GM20431 (cell line): ENCODE data around the gene FUT3.

Experiments
- in situ Hi-C: fragments of 300-500 bp; cut with MseI, MboI; formaldehyde crosslinking; loops from one replicate; pipeline ENCODE4 v1.15.0; 2020; ENCODE audit warnings: low sequenced_read_pairs; ENCODE audit not compliant: unreplicated experiment

The FUT3 gene

DNA sequence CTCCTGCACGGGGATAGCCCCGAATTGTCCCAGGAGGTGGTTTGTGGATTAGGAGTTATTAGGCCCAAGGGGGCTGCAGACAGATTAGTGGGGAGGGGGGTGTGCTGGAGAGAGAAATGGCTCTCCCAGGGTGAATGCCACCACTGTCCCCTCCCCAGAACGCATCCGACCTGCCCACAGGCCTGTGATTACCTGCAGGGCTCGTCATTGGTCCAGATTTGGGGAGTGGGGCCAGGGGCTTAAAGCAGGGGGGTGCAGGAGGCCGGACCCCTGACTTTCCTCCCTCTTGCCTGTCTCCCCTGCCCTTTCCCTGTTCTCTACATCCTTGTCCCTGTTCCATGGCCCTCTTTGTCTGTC lies 45.1 kb downstream of the FUT3 start:
- in situ Hi-C loops: loop anchor here (10.0 kb wide), 1 partner anchor 209 kb away; no protein-coding TSS in a partner anchor

DNA sequence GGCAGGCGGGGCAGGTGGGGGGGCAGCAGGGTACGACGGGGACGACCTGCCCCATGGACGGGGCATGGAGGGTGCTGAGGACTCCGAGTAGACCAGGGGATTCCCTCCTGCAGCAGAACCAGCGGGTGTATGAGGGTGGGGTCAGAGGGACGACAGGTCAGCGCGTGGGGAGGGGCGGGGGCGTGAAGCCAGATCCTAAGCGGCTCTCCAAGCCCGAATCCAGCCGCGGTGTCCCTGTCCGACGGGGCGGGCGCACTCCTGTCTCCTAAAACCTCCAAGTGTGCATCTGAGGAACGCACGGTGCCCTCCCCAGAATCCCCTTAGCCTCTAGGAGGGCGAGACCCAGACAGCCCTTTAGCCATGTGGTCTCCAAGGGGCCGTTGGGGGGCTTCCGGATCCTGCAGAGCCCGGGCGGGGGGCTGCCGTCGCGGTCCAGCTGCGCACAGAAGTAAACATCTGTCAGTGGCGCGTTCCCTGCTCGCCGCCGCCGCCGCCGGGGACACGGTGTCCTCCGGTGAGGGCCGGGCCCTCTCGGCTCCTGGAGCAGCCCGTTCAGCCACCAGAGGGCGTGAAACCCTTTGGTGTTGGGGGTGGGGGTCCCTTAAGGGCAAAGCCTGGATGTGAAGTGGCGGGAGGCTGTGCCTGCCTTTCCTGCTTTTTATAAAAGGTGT lies 45.7 kb downstream of the FUT3 start:
- in situ Hi-C loops: loop anchor here (10.0 kb wide), 1 partner anchor 209 kb away; no protein-coding TSS in a partner anchor

DNA sequence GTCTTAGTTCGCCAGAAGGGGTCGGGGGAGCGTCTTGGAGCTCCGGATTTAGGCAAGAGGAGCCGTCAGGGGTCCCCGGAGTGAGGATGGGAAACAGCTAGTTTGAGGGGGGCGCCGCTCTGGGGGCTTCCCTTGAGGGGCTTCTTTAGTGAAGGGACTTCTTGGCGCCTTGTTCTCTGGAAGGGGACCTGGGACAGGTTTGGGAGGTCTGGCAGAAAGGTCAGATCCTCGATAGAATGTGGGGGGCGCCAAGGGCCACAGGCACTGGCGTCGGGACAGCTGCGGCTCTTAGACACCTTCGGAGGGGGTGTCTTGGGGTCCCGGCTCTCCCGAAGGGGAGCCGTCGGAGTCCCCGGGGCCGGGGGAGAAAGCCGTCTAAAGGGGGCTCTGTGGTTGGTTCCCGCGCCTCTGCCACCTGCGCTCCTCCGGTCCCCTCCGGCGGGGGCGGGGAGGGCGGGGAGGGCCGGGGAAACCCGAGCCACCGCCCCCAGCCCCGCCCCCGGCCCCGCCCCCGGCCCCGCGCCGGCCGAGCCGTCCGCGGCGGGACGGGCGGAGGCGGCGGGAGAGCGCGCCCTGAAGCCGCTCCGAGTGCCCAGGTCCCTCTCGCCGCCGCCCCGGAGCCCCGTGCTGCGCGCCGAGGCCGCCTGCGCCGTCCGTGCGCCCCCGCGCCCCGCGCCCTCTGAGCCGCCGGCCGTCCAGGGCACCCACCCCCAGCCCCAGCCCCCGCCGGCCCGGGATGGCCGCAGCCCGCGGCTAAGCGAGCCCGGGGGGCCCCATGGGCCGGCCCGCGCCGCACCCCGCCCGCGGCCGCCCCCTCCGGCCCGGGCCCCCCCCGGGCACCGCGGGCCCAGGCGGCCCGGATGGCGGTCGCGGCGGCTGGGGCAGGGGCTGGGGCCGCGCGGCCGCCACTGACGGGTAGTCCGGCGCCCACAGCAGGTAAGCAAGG lies 46.5 kb downstream of the FUT3 start, which contains the start of gene NRTN:
Gene NRTN, plus strand, starts transcription at position 552 of the 946 bp plus-strand sequence. CDS start 19,099 bp downstream, outside the sequence.
- in situ Hi-C loops: loop anchor here (10.0 kb wide), 1 partner anchor 210 kb away; no protein-coding TSS in a partner anchor

DNA sequence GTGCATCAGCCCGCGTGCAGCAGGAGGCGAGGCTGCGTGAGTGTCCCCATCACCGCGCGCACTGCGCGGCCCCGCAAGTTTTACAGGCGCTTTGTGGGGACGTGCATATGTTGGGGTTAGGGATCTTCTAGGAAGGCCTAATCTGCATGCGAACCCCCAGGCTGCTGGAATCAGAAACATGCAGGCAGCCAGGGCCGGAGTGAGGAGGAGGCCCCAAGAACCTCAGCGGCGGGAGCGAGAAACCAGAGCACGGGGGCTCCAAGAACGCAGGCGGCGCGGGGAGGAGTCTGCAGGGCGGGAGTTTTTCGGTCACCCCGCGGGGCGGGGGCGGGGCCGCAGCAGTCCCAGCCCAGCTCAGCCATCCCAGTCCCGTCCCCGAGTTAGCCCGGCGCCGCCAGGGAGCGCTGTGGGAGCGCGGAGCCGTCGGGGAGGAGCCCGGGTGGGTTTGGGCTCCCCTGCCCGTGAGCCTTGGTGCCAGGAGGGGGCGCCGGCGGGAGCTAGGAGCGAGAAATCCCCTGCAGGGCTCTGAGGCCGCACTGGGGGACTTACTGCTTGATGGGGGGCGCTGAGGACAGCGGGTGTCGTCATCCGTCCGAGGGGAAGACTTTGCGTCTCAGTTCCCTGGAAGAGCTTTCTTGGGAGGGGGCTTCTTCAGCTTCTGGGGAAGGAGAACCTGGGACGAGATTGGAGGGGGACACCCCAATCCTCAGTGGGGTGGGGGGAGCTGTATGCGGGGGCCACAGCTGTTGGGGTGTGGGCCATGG lies 47.3 kb downstream of the FUT3 start:
- in situ Hi-C loops: loop anchor here (10.0 kb wide), 1 partner anchor 211 kb away; no protein-coding TSS in a partner anchor

DNA sequence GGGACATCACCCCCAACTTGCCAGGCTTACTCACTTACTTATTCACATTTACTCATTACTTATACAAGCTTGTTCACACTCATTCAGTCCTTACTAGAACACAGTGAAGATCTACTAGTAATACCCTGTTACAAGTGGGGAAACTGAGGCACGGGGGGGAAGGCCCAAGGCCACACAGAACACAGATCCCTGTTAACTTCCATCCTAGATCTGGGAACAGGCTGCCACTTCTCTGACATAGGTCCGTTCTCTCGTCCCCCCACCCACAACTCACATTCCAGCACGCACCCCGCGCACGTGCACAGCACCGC lies 47.9 kb downstream of the FUT3 start:
- in situ Hi-C loops: loop anchor here (10.0 kb wide), 1 partner anchor 211 kb away; no protein-coding TSS in a partner anchor

DNA sequence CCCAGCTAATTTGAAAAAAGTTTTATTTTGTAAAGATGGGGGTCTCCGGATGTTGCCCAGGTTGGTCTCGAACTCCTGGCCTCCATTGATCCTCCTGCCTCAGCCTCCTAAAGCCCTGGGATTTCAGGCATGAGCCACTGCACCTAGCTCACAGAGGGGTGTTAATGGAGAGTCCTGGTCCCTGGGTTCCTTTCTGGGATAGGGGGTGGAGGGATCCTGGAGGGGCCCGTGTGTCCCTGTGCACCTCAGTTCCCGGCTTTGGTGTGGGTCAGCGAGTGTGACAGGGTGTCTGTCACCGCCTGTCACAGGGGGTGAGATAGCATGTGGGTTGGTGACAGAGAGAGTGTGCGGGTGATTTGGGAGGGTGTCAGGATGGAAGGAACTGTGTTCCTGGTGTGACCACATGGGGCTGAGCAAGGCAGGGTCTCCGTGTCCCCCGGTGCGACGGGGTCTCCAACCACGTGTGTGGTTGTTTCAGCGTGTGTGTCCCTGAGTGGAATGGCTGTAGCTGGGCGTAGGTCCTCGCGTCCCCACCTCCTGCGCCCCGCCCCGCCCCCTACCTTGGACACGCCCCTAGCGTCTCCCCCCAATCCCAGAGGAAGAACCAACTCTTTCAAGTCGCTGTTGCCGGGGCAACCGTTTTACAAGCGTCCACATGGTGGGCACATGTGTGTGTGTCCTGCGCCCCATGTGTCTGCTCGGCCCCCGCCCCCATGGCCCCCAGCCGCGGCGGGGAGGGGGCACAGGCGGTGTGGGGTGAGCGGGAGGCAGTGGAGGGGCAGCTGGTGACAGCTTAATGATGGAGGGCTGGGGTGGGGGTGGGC lies 49.2 kb downstream of the FUT3 start:
- in situ Hi-C loops: loop anchor here (10.0 kb wide), 1 partner anchor 213 kb away; no protein-coding TSS in a partner anchor

DNA sequence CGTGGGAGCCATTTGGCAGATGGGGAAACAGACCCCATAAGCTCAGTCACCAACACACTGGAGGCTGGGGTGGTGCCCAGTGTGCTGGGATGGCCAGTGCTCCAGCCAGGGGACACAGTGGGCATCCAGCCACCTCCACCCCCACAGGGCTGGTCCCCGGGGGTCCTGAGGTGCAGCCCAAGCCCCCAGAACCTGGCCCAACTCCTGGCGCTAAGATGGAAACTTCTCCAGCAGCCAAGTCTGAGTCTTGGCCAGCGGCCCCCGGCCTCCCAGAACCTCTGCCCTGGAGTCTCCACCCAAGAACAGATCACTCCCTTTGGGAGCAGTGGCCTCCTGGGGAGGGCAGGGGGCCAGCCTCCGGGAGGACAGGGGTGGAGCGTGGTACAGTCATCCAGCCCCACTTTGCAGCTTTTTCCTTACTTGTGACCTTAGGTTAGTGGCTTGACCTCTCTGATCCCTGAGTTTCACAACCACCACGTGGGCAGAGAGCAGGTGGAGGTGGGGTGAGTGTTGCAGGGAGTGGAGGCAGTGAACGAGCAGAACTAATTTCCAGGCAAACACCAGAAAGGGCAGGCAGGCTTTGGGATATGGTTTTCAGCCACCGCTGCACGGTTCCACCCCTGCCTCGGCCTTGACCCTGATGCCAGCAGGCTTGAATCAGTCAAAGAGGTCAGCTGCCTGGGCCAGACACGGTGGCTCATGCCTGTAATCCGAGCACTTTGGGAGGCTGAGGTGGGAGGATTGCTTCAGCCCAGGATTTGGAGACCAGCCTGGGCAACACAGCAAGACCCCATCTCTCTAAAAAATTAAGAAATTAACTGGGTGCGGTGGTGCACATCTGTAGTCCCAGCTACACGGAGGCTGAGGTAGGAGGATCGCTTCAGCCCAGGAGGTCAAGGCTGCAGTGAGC lies 50.6 kb downstream of the FUT3 start:
- in situ Hi-C loops: loop anchor here (10.0 kb wide), 1 partner anchor 214 kb away; no protein-coding TSS in a partner anchor

DNA sequence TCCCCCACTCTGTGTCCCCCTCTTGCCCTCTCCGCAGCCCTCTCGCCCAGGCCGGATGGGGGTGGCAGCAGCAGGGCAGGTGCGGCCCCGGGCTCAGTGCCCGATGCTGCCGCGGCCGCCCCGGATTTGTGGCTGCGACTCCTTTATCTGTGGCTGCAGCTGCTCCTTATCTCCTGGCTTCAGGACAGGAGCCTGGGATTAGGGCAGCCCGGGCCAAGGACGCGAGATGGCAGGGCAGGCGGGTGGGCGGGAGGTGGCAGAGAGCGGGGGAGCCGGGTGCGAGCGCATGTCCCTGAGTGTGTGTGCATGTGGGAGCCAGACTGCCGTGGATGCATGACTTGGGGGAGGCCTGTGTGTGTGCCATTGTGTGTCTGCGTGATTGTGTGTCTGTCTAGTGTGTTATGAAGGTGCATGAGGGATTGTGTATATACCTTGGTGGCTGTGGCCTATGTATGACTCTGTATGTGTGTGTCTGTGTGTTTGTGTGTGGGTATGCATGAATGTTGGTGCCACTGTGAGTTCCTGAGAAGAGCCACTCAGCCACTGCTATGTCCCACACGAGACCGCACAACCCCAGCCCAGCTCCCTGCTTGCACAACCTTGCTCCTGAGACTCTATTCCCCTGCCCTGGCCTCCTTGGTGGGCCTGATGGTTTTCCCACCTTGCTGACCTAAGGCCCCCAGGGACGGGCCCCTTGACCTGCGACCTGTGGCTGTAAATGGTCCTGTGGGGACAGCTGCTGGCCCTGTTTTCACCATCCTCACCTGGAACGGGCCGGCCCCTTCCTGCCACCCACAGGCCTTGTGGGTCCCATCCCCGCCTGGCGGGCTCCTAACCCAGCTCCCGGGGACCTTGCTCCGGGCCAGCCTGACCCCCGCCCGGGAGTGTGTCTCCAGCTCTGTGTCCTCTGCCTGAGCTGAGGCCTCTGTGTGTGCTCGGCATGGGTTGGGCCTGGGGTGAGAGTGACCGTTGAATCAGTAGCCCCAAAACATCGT lies 51.7 kb downstream of the FUT3 start:
- in situ Hi-C loops: loop anchor here (10.0 kb wide), 1 partner anchor 215 kb away; no protein-coding TSS in a partner anchor

DNA sequence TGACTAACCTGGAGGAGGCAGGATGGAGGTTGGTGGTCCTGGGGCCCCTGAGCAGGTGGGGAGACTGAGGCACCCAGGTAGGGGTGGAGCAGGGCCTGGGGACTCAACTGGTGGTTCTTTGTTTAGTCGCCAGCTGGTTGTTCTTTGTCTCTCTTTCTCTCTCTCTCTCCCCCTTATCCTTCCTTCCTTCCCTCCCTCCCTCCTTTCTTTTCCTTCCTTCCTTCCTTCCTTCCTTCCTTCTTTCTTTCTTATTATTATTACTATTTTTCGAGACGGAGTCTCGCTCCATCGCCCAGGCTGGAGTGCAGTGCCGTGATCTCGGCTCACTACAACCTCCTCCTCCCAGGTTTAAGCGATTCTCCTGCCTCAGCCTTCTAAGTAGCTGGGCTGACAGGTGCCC lies 53.0 kb downstream of the FUT3 start:
- in situ Hi-C loops: no loop called here

DNA sequence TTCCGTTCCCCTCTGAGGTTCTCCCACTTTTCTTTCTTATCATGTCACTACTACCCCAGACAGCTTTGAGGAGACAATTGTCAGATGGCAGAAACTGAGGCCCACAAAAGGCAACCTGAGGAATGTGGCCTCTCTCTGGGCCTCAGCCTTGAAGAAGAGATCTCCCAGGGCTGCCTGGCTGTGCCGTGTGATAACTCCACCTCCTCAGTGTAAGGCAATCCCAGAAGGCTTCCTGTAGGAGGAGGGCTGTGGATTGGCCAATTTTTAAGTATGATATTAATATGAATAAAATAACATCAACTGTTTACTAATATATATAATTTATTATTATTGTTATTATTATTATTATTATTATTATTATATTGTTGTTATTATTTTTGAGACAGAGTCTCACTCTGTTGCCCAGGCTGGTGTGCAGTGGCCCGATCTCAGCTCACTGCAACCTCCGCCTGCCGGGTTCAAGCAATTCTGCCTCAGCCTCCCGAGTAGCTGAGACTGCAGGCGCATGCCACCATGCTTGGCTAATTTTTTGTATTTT lies 55.8 kb downstream of the FUT3 start:
- in situ Hi-C loops: no loop called here

DNA sequence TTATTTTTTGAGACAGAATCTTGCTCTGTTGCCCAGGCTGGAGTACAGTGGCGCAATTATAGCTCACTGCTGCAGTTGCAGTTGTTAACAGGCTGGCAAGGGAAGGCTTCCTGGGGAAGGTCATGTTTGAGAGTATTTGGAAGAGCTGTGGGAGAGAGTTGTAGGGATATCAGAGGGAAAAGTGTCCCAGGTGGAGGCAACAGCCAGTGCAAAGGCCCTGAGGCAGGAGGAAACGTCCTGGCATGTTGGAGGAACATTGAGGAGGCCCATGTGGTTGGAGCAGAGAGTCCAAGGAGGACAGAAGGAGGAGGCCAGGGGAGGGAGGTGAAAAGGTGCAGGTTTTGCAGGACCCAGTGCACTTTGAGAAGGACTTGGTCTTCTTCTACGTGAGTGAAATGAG lies 58.1 kb downstream of the FUT3 start:
- in situ Hi-C loops: no loop called here
